ENCODE results near the gene NELFB. TPM values are rescaled to one million over a fixed set of nuclear protein-coding genes. Genes with fewer than 3 reads are reported as not detected.

The NELFB gene
- total and polyA plus RNA-seq, 4 donors, result 30.4 to 56.2 (median 44.2) TPM

- H3K27ac ChIP-seq (ENCODE audit: low read depth in 1 of 2, low read length in 1 of 2), result no peak overlapping the region
- TF ChIP-seq CTCF (IDR thresholded peaks at IDR 0.05; ENCODE audit: control extremely low read depth, extremely low read depth), result no peak
Observed at GRCh38 chr9:137309368-137310188, 54.5 kb downstream of the NELFB start.

GRCh38 chr9:137310189-137311052 is 55.3 kb downstream of the NELFB start:
- H3K36me3 ChIP-seq (ENCODE audit: control insufficient read depth in 4 of 4, insufficient read depth in 4 of 4, low read length in 4 of 4), result no peaks in the 10 kb centered on the region
- no peaks in the 10 kb centered on the region for H3K9me3 ChIP-seq (ENCODE audit: control insufficient read depth in 4 of 4, insufficient read depth in 3 of 4, low read length in 3 of 4)
- no peak for DNase-seq
- peaks cover 0 to 30% (median 19%) of the 10 kb centered on the region in 5 donors for H3K4me1 ChIP-seq (ENCODE audit: control insufficient read depth in 5 of 5, insufficient read depth in 5 of 5, low read length in 5 of 5)
- no peak overlapping the region for H3K4me3 ChIP-seq
- ATAC-seq (ENCODE audit: insufficient read depth, low FRiP score), result no peak
- no peak for TF ChIP-seq CTCF (IDR thresholded peaks at IDR 0.05; ENCODE audit: control extremely low read depth, extremely low read depth)
- H3K9ac ChIP-seq (ENCODE audit: insufficient read depth in 1 of 2, low read length in 2 of 2), result no peak overlapping the region
- peaks cover 0 to 3% (median 0%) of the 10 kb centered on the region in 3 donors for H3K27me3 ChIP-seq (ENCODE audit: control insufficient read depth in 3 of 3, insufficient read depth in 3 of 3, low read length in 2 of 3)
- no peak overlapping the region for H3K27ac ChIP-seq (ENCODE audit: low read depth in 1 of 2, low read length in 1 of 2)
- WGBS, 2 donors, result 81 to 85% methylated on average over 20 of the region's 20 CpGs

More at GRCh38 chr9:137309368-137310188, 54.5 kb downstream of the NELFB start:
- 88 to 94% methylated on average over 15 of the region's 15 CpGs for WGBS, 2 donors
- DNase-seq (no peak), ATAC-seq (ENCODE audit: insufficient read depth, low FRiP score) (no peak)
- H3K36me3 ChIP-seq (ENCODE audit: control insufficient read depth in 4 of 4, insufficient read depth in 4 of 4, low read length in 4 of 4), result no peaks in the 10 kb centered on the region
- H3K4me1 ChIP-seq (ENCODE audit: control insufficient read depth in 5 of 5, insufficient read depth in 5 of 5, low read length in 5 of 5), result peaks cover 0 to 33% (median 17%) of the 10 kb centered on the region in 5 donors
- no peak overlapping the region for H3K9ac ChIP-seq (ENCODE audit: insufficient read depth in 1 of 2, low read length in 2 of 2)
- peaks cover 0 to 3% (median 0%) of the 10 kb centered on the region in 3 donors for H3K27me3 ChIP-seq (ENCODE audit: control insufficient read depth in 3 of 3, insufficient read depth in 3 of 3, low read length in 2 of 3)
- no peaks in the 10 kb centered on the region for H3K9me3 ChIP-seq (ENCODE audit: control insufficient read depth in 4 of 4, insufficient read depth in 3 of 4, low read length in 3 of 4)
- no peak overlapping the region for H3K4me3 ChIP-seq

GRCh38 chr9:137311171-137311985 is 56.3 kb downstream of the NELFB start:
- Histone ChIP-seq H3K4me3 (no peak overlapping the region), H3K36me3 (ENCODE audit: control insufficient read depth in 4 of 4, insufficient read depth in 4 of 4, low read length in 4 of 4) (no peaks in the 10 kb centered on the region), H3K4me1 (ENCODE audit: control insufficient read depth in 5 of 5, insufficient read depth in 5 of 5, low read length in 5 of 5) (peaks cover 0 to 24% (median 19%) of the 10 kb centered on the region in 5 donors), H3K9me3 (ENCODE audit: control insufficient read depth in 4 of 4, insufficient read depth in 3 of 4, low read length in 3 of 4) (no peaks in the 10 kb centered on the region), H3K27me3 (ENCODE audit: control insufficient read depth in 3 of 3, insufficient read depth in 3 of 3, low read length in 2 of 3) (peaks cover 0 to 3% (median 0%) of the 10 kb centered on the region in 3 donors), H3K9ac (ENCODE audit: insufficient read depth in 1 of 2, low read length in 2 of 2) (no peak overlapping the region), H3K27ac (ENCODE audit: low read depth in 1 of 2, low read length in 1 of 2) (no peak overlapping the region)
- TF ChIP-seq CTCF (IDR thresholded peaks at IDR 0.05; ENCODE audit: control extremely low read depth, extremely low read depth), result no peak
- DNase-seq, result no peak
- WGBS, 2 donors, result 70 to 84% methylated on average over 23 to 27 of the region's 27 CpGs
- no peak for ATAC-seq (ENCODE audit: insufficient read depth, low FRiP score)
